CD4-positive, alpha-beta T cell treated with Interleukin-17A for 4 hours (primary cell): ENCODE data around the gene ZMYND10.

ENCODE experiments used
- DNase-seq: peaks from one replicate; pipeline ENCODE4 v3.0.0-alpha.2; 2020; ENCODE audit warnings: mixed read lengths

Gene ZMYND10

GRCh38 chr3:50345586-50346234 lies at the start of gene ZMYND10:
TSS of gene ZMYND10 (minus strand) at chr3:50345732. CDS start at chr3:50345579, 153 bp downstream.
- DNase-seq: peak; percentile 85

DNA sequence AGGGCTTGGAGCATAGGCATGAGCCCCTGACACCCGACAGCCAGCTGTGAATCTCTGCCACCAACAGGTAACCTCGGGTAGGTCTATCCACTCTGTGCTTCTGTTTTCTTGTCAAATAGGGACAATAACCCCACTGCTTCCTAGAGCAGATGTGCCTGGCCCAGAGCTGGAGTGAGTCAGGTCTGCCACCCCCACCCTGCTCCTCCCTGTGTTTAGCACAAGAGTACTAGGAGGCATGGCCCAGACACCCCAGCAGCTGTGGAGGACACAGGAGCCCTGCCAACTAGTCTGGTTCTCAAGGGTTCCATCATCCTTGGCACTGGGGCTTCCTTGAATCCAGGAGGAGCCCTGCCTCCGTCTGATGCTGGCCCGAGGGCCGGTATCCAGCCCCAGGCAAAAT lies 47.5 kb upstream of the ZMYND10 start:
- no peak for DNase-seq

- no peak for DNase-seq
These were observed 46.7 kb upstream of the ZMYND10 start for GRCh38 chr3:50392101-50392715.

DNA sequence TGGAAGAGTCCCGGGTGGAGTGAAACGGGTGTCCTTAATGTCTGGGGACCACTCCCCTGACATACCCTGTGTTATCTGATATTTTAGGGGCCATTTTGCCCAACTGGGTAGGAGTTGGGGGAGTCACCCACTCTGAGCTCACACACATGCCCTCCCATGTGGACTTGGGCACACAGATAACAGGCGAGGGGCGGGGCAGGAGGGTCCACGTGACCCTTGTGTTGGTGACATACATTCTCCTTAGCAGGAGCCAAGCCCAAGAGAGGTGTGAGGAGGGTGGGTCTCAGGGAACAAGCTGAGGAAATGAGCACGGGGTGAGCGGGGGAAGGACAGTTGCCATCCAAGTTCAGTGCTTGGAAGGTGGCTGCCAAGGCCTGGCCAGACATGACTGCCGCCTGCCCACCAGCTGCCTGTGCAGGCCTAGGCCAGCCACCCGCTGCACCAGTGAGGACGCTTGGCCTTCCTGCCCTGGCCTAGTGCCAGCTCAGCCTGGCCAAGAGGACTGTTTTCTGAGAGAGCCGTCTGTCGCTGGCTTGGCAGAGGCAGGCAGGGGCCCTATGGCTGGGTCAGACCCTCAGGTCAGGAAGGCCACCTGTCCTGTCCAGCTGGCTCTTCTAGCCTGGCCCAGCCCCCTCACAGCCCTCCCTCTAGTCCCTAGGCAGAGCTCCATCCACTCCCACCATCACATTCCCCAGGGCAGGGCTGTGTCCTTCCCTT lies 45.1 kb upstream of the ZMYND10 start:
- DNase-seq: no peak

- no peak for DNase-seq
These were observed 43.9 kb upstream of the ZMYND10 start for GRCh38 chr3:50389414-50389767.

DNA sequence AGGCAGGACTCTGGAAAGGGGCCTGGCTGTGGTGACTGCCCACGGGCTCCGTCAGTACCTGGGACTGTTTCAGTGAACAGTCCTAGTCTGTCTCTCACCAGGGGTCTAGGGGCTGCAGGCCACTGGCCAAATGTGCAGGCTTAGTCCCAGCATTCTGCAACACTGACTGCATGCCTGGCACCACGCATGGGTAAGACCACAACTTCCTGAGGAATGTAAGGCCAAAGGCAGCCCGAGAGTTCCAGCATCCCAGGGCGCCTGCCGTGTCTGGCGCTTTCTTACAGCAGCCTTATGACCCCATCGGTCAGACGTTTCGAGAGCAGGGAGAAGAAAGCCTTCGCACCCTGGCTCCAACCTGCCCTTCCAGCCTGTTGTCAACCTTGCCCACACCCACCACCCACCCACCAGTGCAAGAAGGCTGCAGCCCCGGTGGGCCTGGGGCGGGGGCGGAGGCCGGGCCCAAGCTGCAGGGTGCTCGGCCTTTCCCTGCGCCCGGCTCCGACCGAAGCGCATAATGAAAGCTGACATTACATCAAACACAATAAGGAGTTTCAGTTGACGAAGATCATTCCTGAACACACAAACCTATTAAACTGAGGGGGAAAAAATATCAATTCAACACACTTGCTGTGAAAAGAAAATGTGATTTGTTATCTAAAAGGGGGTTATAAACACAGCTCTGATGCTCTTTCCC lies 43.3 kb upstream of the ZMYND10 start:
- no peak for DNase-seq

GRCh38 chr3:50388016-50388719 lies 42.6 kb upstream of the ZMYND10 start:
- DNase-seq: no peak

DNA sequence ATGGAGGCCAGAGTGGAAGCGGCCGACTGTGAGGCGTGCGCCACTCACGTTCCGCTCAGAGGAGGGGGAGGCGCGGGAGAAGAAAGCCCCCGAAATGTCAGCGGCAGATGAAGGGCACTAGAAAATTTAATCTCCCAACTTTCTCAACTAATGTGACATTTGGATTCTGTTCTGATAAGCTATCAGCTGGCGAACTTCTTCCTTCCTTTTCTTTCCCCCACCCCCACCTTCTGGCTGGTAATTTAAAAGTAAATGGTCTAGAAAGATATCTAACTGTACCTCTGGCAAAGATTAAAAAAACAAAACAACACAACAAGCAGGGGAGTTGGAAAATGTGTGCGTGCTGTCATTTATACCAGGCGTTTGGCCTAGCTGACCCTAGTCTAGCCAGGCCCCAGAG lies 40.2 kb upstream of the ZMYND10 start:
- DNase-seq: no peak

GRCh38 chr3:50383750-50384149 lies 38.2 kb upstream of the ZMYND10 start:
- no peak for DNase-seq

DNA sequence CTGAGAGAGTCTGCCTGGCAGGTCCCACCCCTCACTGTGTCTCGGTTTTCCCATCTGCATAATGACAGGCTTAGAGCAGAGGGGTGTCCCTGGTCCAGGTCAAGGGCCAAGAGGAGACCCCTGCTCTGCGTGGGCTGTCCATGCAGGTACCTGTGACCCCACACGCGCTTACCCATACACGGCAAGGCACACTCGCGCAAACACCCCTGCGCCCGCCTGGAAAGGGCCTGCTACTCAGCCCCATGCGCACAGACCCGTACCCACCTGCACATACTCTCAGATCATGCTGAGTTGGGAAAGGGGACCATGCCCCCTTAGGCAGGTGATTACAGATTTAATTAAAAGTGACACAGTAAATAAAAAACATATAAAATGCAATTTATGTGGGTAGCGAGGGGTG lies 37.2 kb upstream of the ZMYND10 start:
- no peak for DNase-seq

- no peak for DNase-seq
These were observed 35.9 kb upstream of the ZMYND10 start for GRCh38 chr3:50381383-50381782.

- DNase-seq: no peak
These were observed 35.0 kb upstream of the ZMYND10 start for GRCh38 chr3:50380405-50381085.

DNA sequence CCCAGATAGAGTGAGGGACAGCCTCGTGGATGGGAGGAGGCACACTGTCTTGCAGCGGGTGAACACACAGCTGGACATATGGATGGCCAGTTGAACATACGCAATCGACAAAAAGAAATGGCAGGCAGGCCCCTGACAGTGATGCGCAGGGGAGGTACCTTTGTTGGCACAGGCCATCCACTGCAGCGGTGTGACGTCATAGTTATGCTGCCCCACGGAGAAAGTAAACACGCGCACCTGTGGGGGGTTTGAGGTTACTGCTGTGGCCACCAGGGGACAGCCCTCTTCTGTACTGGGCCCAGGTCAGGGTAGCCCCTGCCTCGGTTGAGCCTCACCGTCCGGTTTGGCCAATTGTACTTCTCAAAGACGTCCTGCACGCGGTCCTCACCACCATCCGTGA lies 33.2 kb upstream of the ZMYND10 start:
- DNase-seq: no peak

GRCh38 chr3:50378024-50378423 lies 32.5 kb upstream of the ZMYND10 start:
- no peak for DNase-seq

- DNase-seq: no peak
These were observed 29.9 kb upstream of the ZMYND10 start for GRCh38 chr3:50375258-50375931.

DNA sequence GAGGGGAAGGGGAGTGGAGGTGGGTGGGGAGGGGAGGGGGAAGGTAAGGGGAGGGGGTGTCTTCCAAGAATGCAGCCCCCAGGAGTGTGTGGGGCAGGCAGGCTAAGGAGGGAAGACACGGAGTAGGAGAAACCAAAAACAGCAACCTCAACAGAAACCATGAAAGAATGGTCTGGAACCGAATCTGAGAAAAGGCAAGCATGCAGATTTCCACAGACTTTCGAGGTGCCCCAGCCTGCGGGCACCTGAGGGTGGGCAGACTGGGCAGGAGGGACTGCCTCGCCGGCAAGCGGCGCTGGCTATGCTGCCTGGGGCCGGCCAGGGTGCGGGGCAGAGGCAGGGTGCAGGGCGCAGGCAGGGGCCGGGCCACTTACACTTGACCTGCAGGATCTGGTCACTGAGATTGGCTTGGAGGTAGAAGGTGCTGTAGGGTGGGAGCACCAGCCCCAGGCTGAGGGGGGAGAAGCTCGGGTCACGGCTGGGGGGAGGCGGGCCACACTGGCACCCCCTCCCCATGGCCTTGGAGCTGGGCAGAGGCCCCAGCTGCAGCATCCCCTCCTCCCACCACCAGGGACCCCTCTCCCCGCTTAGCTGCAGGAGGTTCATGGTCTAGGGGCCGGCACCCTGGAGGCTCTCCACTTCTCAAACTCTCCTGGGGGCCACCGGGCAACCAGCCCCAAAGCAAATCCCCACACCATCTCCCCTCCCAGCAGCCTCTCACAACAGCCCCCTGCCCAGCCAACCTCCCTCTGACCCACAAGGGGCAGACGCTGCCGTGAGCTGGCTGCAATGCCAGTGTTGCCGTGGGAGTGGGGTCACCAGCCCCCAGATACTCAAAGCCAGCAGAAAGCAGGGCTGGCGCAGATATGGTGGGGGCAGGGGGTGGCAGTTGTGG lies 29.1 kb upstream of the ZMYND10 start:
- no peak for DNase-seq

- no peak for DNase-seq
These were observed 27.9 kb upstream of the ZMYND10 start for GRCh38 chr3:50373146-50374051.

DNA sequence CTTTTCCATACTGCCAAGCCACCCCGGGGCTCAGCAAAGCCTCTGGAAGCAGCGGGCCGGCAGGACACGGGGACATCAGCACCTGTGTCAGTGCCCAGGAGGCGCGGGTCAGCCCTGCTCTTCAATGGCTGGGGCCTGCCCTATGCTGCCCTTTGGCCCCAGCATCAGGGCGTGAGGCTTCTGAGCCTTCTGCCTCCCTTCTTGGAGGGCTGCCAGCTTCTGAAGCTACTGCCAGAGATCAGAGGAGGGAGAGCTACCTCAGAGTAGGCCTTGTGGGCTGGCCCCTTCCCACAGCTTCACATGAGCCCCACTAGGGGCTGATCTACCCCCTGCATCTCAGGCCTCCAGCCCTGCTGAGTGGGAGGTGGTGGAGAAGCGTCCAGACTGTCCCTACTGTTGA lies 26.8 kb upstream of the ZMYND10 start:
- DNase-seq: no peak

DNA sequence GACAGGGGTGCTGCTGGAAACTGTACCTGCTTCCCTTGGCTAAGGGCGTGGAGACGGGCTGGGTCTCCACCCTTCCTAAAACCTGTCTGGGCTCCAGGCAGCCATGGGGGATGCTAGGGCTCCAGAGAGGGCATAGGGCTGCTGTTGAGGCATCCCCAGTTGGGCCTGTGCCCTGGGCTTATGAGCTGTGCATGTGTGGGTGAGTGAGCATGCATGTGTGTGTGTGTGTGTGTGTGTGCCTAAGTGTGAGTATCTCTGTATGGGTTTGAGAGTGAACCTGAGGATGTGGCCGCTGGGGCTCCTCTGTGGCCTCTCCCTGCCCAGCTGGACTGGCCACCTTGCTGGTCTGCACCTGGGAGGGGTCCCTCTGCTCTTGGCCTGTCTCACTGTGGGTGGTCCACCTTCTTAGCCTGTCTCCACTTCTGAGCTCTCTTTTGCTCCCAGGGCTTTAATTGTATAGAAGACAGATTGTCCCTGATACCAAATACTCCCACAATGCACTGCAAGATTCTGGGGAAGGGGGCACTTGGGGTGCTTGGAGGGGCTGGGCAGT lies 25.7 kb upstream of the ZMYND10 start:
- DNase-seq: no peak
